Smooth muscle cell (in vitro differentiated cells): ENCODE data around the gene NAT14. TPM values are rescaled to one million over a fixed set of nuclear protein-coding genes. Genes with fewer than 3 reads are reported as not detected.

Source experiments
- DNase-seq: peaks from one replicate; lab custom pipeline; 2025; ENCODE audit not compliant: unreplicated experiment; lab: John Stamatoyannopoulos, UW
- H2AFZ ChIP-seq: fragments of 200-600 bp; sonication (generic); 2 replicates; pipeline ENCODE4 v1.6.0; 2016; ENCODE audit warnings: antibody characterized with exemption, low read depth, mild to moderate bottlenecking
- H3F3A ChIP-seq: fragments of 200-600 bp; sonication (generic); 2 replicates; pipeline ENCODE4 v1.6.0; 2017; ENCODE audit warnings: antibody characterized with exemption, low read depth
- H3K27ac ChIP-seq: fragments of 200-600 bp; sonication (generic); 2 replicates; pipeline ENCODE4 v1.5.1; 2016; ENCODE audit warnings: low read depth, mild to moderate bottlenecking
- H3K27me3 ChIP-seq: fragments of 200-600 bp; sonication (generic); 2 replicates; pipeline ENCODE4 v1.6.1; 2016; ENCODE audit warnings: low read depth, mild to moderate bottlenecking
- H3K36me3 ChIP-seq: fragments of 200-600 bp; sonication (generic); 2 replicates; pipeline ENCODE4 v1.5.1; 2016; ENCODE audit warnings: low read depth
- H3K4me1 ChIP-seq: fragments of 200-600 bp; sonication (generic); 2 replicates; pipeline ENCODE4 v1.5.1; 2016; ENCODE audit warnings: low read depth
- H3K4me2 ChIP-seq: fragments of 200-600 bp; sonication (generic); 2 replicates; pipeline ENCODE4 v1.6.0; 2016; ENCODE audit warnings: mild to moderate bottlenecking
- H3K4me3 ChIP-seq: fragments of 200-600 bp; sonication (generic); 2 replicates; pipeline ENCODE4 v1.5.1; 2016; ENCODE audit warnings: mild to moderate bottlenecking
- H3K79me2 ChIP-seq: fragments of 200-600 bp; sonication (generic); 2 replicates; pipeline ENCODE4 v1.6.0; 2016; ENCODE audit warnings: low read depth, mild to moderate bottlenecking
- H3K9ac ChIP-seq: fragments of 200-600 bp; sonication (generic); 2 replicates; pipeline ENCODE4 v1.6.0; 2016; ENCODE audit warnings: low read depth
- H3K9me3 ChIP-seq: fragments of 200-600 bp; sonication (generic); replicated peaks from 2 replicates; pipeline ENCODE4 v1.5.1; 2016; ENCODE audit warnings: low read depth
- H4K20me1 ChIP-seq: fragments of 200-600 bp; sonication (generic); 2 replicates; pipeline ENCODE4 v1.6.0; 2016; ENCODE audit warnings: low read depth
- CTCF ChIP-seq: fragments of 200-600 bp; sonication (generic); IDR thresholded peaks from 2 replicates; pipeline ENCODE4 v1.5.1; 2017; ENCODE audit warnings: borderline replicate concordance, mild to moderate bottlenecking, antibody characterized with exemption; ENCODE audit not compliant: insufficient read depth, poor library complexity, severe bottlenecking
- WGBS: methylation state at CpG from one replicate; pipeline ENCODE4 v1.1.7; 2016; ENCODE audit warnings: low lambda C conversion rate; 5-methylcytosine and 5-hydroxymethylcytosine counted together
- polyA plus RNA-seq: library from polyadenylated mRNA; unstranded; fragments of >200 nt; fragmentation: Nextera tagmentation; extraction: Ambion mirVana; gene quantifications from 2 replicates; pipeline ENCODE4 v1.2.1, GENCODE V29; 2016
- total RNA-seq: library from RNA; depleted of rRNA; stranded (reverse); fragments of >200 nt; gene quantifications from 2 replicates; pipeline ENCODE4 v1.2.3, GENCODE V29; 2014

The NAT14 gene
- total and polyA plus RNA-seq, 2 experiments from 2014 or later: 14.3 to 67.5 TPM

- WGBS: 12% methylated on average over 14 of the region's 34 CpGs
- DNase-seq: no peak
- peaks cover 40% of the 10 kb centered on the region for H3K27me3 ChIP-seq
- H3F3A ChIP-seq: peaks cover 6% of the 10 kb centered on the region
- no peaks in the 10 kb centered on the region for H3K79me2 ChIP-seq
- H3K9me3 ChIP-seq: no peaks in the 10 kb centered on the region
- peak overlapping the region; percentile 81 for H3K4me2 ChIP-seq
- TF ChIP-seq CTCF: peak; percentile 21
- no peak overlapping the region for H2AFZ ChIP-seq
- no peak overlapping the region for H3K27ac ChIP-seq
- no peaks in the 10 kb centered on the region for H3K36me3 ChIP-seq
- peak overlapping the region; percentile 29 for H3K4me3 ChIP-seq
- H3K4me1 ChIP-seq: peaks cover 11% of the 10 kb centered on the region
- peaks cover 21% of the 10 kb centered on the region for H4K20me1 ChIP-seq
- H3K9ac ChIP-seq: no peak overlapping the region
Measured at GRCh38 chr19:55452749-55453346, 32.1 kb upstream of the NAT14 start.

- no peak overlapping the region for H2AFZ ChIP-seq
- peaks cover 6% of the 10 kb centered on the region for H3F3A ChIP-seq
- TF ChIP-seq CTCF: no peak
- H3K79me2 ChIP-seq: no peaks in the 10 kb centered on the region
- H3K9me3 ChIP-seq: no peaks in the 10 kb centered on the region
- peaks cover 39% of the 10 kb centered on the region for H3K27me3 ChIP-seq
- no peaks in the 10 kb centered on the region for H3K36me3 ChIP-seq
- H3K4me1 ChIP-seq: peaks cover 11% of the 10 kb centered on the region
- no peak overlapping the region for H3K4me3 ChIP-seq
- no peak for DNase-seq
- H4K20me1 ChIP-seq: peaks cover 22% of the 10 kb centered on the region
- no peak overlapping the region for H3K4me2 ChIP-seq
- H3K9ac ChIP-seq: no peak overlapping the region
- 91% methylated on average over 12 of the region's 12 CpGs for WGBS
- H3K27ac ChIP-seq: no peak overlapping the region
Measured at GRCh38 chr19:55453511-55454260, 31.3 kb upstream of the NAT14 start.

- Histone ChIP-seq H3K79me2 (no peaks in the 10 kb centered on the region), H3K4me1 (peaks cover 12% of the 10 kb centered on the region), H3F3A (peaks cover 6% of the 10 kb centered on the region), H3K9me3 (no peaks in the 10 kb centered on the region), H3K4me2 (no peak overlapping the region), H4K20me1 (peaks cover 33% of the 10 kb centered on the region), H3K4me3 (no peak overlapping the region), H3K9ac (no peak overlapping the region), H3K27me3 (peaks cover 31% of the 10 kb centered on the region), H3K27ac (no peak overlapping the region), H3K36me3 (no peaks in the 10 kb centered on the region), H2AFZ (no peak overlapping the region)
- TF ChIP-seq CTCF: peak; percentile 63
- WGBS: 62% methylated on average over 10 of the region's 14 CpGs
- no peak for DNase-seq
Measured at GRCh38 chr19:55454787-55455243, 30.2 kb upstream of the NAT14 start.
